Central memory CD4-positive, alpha-beta T cell (primary cell): ENCODE results near the gene DACH1.

Experiments used
- DNase-seq: peaks from one replicate; pipeline ENCODE4 v3.0.0; 2022

DACH1 gene

GRCh38 chr13:71695662-71696061, 171.3 kb downstream of the DACH1 start:
- no peak for DNase-seq

- no peak for DNase-seq
Measured at GRCh38 chr13:71685072-71685471, 181.9 kb downstream of the DACH1 start.

- no peak for DNase-seq
Measured at GRCh38 chr13:71681901-71682613, 184.9 kb downstream of the DACH1 start.

GRCh38 chr13:71677124-71677523, 189.9 kb downstream of the DACH1 start:
- DNase-seq = no peak

- DNase-seq = no peak
Measured at GRCh38 chr13:71672512-71672911, 194.5 kb downstream of the DACH1 start.

GRCh38 chr13:71663431-71663830, 203.6 kb downstream of the DACH1 start:
- DNase-seq = no peak

- no peak for DNase-seq
Measured at GRCh38 chr13:71661921-71662320, 205.1 kb downstream of the DACH1 start.

- DNase-seq = no peak
Measured at GRCh38 chr13:71659404-71659803, 207.6 kb downstream of the DACH1 start.

- no peak for DNase-seq
Measured at GRCh38 chr13:71645467-71645866, 221.5 kb downstream of the DACH1 start.

GRCh38 chr13:71644579-71644978, 222.4 kb downstream of the DACH1 start:
- DNase-seq = no peak

- DNase-seq = no peak
Measured at GRCh38 chr13:71643448-71643860, 223.6 kb downstream of the DACH1 start.

GRCh38 chr13:71638751-71639150, 228.3 kb downstream of the DACH1 start:
- no peak for DNase-seq

GRCh38 chr13:71634602-71635443, 232.2 kb downstream of the DACH1 start:
- no peak for DNase-seq

- DNase-seq = no peak
Measured at GRCh38 chr13:71634182-71634581, 232.8 kb downstream of the DACH1 start.

GRCh38 chr13:71632721-71633120, 234.3 kb downstream of the DACH1 start:
- no peak for DNase-seq

GRCh38 chr13:71632206-71632605, 234.8 kb downstream of the DACH1 start:
- no peak for DNase-seq

- no peak for DNase-seq
Measured at GRCh38 chr13:71629167-71629566, 237.8 kb downstream of the DACH1 start.

- no peak for DNase-seq
Measured at GRCh38 chr13:71626421-71627117, 240.4 kb downstream of the DACH1 start.

GRCh38 chr13:71625694-71626093, 241.3 kb downstream of the DACH1 start:
- no peak for DNase-seq

- DNase-seq = no peak
Measured at GRCh38 chr13:71624653-71625600, 242.1 kb downstream of the DACH1 start.

GRCh38 chr13:71621174-71622124, 245.6 kb downstream of the DACH1 start:
- DNase-seq = no peak
